HG02938 (cell line): Measurements from ENCODE around the gene HSBP1.

Source experiments
- ATAC-seq: cut with Tn5 transposase; IDR thresholded peaks from one replicate; pipeline ENCODE4 v1.9.1; 2021; ENCODE audit warnings: mild to moderate bottlenecking, moderate library complexity; ENCODE audit not compliant: unreplicated experiment

Gene HSBP1

DNA sequence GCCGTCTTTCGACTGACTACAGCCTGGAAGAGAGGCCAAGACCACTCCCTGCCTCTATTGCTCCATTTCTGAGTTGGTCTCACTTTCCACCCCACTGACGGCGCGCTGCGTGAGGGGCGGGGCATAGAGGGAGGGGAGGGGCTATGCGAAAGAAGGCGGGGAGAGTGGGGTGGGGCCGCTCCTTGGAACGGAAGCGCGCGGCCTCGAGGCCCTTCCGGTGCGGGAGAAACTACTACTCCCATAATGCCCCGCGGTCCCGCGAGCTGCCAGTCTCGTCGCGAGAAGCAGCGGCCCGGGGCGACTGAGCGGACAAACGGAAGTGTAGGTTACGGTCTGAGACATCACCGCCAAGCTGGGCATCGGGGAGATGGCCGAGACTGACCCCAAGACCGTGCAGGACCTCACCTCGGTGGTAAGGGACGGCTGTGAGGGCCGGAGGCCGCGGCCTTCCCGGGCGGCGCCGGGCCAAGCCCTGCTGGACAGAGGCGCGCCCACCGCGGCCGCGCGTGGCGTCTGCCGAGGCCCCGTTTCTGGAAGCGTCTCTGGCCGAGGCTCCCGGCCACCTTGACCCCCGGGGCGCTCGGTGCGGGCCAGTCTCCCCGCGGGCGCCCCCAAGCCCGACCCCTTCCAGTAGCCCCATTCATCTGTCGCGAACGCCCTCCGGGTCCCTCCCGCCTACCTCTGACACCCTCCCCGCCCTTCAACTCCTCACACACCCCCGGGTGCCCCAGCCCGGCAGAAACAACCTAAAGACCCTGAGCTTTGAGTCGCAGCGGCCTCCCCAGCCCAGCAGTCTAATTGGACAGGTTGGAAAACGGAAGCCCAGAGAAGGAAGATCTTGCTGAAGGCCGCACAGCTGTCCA lies at the start of gene HSBP1:
HSBP1 (plus strand) TSS at position 269 of the 863 bp plus-strand sequence; CDS start at position 368, 99 bp downstream.
- ATAC-seq = peak; percentile 94

DNA sequence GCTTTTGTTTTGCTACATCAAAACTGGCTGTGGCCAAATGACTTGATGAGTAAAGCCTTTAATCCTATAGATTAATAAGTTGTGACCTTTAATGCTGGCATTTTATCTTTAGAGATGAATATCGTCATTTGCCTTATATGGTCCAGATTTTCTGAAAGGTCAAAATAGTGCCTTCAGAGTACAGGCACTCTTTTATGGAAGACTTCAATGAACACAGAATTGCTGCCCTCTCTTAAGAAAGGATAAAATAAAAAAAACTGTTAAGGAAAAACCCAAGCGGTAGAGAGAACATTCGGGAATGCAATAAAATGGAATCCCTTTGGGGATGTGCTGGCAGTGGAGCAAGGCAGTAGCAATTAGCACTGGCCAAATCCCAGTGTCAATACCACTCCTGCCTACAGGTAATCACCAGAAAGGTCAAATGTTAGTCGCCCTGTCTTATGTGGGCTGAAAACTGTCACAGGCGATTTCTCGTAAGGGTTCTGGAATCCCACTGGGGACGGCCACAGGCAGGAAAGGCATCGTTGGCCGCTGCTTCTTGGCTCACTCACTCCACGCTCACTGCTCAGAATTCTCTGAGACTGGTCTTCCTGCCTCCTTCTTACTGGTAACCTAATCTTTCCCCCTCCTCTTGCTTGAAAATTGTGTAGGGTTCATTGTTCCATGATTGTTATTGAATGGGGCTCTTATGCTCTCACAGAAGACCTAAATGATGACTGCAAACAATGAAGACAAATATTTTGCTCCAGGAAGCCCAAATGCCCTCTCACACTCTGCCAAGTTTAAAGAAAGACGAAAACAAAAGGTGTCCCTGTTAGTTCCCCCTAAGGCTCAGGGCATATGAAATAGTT lies 45.4 kb upstream of the HSBP1 start:
- ATAC-seq = no peak

DNA sequence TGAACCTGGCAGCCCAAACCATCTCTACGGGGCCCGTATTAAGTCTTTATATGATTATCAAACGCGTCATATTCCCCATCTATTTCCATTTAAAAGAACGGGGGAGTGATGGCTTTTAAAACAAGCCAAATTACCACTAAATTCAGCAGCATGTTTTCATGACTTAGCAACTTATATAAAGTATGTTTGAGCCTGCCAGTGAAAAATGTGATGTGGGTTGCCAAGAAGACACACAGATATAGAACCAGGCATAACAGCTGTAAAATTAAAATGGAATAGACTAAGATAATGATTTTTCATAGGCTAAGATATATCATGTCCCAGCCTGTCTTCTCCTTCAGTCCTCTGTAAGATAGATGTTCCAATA lies 44.8 kb upstream of the HSBP1 start:
- ATAC-seq = no peak

DNA sequence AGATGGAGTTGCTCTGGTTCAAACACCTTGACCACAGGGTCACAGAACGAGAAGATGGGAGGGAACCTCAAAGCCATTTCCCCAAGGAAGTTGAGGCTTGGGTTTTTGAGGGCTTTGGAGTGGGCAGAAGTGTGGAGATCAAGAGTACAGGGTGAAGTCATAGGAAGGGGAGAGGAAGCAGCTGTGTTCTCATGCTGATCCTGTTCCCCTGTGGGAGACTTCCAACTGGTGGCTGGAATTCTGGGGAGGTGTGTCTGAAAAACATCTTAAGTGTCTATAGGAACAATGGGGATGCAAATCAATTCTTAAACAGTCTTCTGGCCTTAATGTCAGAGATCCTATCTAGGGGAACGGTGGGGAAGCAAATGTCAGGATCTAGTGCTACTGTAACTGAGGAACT lies 38.8 kb upstream of the HSBP1 start:
- no peak for ATAC-seq

DNA sequence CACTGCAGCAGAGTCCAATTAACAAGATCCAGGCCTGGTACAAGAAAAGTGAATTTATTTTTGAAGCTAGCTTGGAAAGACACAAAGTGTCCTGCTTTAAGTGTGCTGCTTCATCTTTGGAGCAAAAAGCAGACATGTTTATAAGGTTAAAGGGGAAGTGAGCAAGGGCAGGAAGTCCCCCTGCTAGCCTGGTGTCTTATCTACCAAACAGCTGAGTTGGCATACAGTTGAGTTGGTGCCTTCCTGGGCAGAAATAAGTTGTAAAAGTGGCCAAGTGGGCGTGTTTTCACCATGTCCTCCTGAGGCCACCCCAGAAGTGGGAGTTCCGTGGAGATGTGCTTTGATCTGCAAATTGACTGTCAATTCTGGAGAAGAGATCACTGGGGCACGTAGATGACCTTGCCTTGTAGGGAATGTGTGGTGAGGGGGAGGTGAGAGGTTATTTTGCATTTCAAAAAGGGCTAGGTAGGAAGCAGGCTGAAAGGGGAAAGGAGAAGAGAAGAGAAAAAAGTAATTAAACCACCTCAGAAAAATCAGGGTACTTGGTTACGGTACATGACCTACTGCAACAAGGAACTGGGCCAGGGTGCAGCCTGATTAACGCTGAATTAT lies 38.3 kb upstream of the HSBP1 start:
- no peak for ATAC-seq

DNA sequence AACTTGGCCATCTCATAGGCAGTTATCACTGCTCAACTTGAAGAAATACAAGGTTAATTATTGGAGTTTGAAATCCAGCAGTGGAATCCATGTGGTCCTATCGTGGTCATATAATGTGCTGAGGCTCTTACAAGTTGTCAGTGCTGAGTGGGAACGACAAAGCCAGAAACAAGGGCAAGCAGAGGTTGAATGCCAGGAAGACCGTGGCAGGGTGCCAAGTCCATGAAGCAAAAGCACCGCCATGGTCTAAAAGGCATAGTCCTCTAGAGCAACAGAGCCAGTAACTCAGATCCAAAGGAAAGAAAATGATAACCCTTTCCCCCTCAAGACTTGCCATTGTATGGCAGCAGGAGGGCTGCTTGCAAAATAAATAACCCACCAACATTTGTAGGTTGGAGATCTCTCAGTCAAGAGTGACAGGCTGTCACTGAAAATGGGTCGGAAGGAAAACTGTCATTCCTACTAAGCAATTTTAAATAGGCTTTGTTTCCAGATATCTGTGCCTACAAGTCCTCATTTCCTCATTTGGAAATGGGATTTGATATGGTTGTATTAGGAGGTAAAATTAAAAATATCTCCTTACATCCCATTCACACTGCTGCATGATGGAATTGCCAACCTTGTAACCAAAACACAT lies 36.4 kb upstream of the HSBP1 start:
- no peak for ATAC-seq

DNA sequence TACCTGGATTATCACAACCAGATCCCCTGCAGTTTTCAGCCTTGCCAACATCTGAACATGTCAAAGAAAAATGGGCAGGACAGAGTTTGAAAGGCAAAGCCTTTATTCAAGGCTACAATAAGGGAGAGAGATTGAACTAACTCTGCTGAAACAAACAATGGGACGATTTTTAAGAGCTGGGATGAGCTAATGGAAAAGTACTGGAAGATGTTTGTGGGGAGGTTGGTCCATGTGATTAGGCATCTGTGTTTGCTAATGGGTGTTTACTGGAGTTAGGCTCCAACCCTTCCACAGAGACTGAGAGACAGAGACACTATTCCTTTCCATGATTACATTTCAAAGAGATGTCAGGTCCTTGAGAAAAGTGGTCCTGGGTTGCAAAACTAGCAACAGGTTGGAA lies 35.0 kb upstream of the HSBP1 start:
- no peak for ATAC-seq

DNA sequence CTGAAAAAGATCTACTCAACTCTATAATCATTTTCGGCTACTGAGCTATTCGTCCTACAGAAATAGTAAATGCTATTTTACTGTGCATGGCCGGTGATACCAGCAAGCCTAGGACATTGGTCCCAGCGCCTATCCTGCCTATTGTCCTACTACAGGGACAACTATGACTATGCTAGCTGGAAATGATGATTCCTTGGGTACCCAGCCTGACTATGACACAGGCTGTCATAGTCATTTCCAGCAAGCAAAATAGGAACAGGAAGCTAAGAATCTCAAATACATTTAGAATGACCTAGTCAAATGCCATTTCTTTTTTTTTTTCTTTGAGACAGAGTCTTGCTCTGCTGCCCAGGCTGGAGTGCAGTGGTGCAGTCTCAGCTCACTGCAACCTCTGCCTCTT lies 33.7 kb upstream of the HSBP1 start:
- no peak for ATAC-seq

DNA sequence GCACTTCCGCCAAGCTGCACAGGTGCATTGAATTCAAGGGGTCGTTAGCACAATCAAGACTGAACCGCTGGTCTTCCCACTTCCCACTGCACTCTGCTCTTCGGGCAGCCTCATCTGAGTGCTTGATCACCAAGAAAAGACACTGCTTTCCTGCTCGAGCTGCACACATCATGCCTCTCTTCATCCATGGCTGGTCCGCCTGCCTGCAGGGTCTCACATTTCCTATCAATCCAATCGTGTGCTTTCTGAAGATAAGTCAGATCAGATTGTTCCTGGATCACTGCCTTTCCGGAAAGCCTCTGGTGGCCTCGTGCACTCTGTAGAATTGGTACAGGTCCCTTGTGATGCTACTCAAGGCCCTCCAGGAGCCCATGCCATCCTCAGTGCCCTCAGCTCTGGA lies 30.8 kb upstream of the HSBP1 start:
- no peak for ATAC-seq

DNA sequence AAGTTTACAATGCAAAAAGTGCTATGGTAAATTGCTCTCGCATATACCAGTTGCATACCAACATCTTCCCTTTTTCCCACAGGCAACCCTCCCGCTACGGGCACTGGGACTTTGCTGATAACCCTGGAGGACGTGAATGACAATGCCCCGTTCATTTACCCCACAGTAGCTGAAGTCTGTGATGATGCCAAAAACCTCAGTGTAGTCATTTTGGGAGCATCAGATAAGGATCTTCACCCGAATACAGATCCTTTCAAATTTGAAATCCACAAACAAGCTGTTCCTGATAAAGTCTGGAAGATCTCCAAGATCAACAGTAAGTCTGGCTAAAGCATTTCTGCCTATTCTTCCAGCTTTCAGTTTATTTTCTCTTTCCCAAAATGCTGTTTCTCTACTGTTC lies 27.9 kb upstream of the HSBP1 start:
- ATAC-seq = no peak

DNA sequence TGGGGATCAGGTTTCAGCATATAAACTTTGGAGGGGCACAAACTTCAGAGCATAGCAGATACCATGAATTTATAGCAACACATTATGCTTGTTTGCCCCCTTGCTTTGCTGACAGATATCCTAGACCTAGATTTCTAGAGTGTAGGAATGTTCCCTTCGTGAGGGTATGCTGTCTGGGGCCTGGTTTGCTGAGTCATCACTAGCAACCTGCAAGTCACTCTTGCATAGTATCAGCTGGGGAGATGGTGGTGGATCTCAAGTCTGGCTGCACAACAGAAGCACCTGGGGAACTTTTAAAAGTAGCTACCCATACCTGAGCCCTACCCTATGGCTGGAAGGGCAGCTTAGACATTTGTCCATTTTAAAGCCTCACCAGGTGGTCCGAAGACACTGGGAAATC lies 22.3 kb upstream of the HSBP1 start:
- ATAC-seq = no peak

DNA sequence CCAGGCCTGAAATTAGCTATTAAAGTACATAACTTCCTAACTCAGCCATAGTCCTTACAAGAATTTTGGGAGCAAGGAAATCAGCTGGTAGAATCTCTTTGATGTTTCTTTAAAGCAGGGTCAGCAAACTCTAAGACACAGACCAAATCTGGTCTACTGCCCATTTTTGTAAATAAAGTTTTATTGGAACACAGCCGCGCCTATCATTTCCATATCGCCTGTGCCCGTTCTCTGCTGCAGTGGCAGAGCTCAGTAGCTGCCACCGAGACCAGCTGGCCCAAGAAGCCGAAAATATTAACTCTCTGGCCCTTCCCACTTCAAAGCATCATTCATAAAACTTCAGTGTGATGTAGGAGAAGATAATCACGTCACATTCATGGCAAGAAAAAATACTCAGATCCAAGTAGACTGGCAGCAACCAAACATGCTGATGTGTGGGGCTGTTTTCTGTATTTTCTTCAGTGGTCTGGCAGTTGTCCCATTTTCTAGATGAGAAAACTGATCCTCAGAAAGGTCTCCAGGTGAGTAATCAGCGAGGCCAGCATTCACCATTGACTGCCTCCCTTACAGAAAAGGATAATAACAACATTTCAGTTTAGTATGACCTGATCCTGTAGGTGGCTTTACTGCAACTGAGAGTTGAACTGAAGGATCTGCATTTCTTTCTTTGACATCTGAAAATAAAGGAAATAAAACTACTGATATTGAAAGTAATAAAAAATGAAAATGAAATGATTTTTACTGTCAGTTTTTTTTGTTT lies 18.0 kb upstream of the HSBP1 start:
- ATAC-seq = no peak

DNA sequence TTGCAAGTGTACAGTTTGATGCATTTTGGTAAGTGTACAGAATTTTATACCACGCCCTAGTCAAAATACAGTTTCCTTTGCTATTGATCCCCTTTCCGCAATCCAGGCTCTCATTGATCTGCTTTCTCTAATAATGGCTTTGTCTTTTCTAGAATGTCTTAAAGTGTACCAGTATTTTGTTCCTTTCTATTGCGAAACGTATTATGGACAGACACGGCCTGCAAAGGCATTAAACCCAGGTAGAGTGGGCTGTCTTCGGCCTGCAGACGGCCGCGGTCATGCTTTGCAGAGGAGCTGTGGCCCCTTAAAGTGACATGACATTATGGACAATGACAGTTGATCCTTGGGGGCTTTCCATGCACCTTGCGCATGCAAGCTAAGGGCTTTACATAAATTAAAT lies 15.9 kb upstream of the HSBP1 start:
- ATAC-seq = no peak

DNA sequence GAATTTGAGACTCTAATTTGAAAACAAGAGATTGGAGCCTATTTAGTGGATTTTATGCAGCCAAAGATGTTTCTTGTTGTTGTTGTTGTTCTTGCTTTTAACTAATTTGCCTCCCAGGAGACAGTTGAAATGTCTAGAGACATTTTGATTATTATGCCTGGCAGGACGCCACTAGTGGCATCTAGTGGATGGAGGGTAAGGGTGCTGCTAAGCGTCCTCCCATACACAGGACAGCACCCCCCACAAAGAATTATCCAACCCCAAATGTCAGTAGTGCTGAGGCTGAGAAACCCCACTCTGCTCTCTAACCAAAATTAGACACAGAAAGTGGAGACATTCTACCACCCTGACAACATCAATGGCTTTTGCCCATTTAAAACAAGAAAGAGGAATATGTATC lies 15.4 kb upstream of the HSBP1 start:
- ATAC-seq = no peak

DNA sequence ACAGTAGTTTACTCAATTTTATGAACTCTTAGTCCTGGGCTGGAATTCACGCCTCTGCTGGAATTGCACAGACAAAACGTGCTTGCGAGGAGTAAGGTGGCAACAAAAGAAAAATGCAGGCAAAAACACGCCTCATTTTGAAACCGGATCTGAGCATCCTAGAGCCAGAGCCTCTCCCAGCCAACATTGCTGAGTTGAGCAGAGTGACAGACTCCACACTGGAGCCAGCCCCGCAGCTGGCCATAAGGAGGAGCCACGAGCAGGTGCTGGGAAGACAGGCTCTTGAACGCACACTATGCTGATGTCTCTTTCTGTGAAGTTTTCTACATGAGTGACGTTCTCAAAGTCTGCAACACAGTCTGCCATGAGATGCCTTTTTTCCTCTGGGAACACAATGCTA lies 14.6 kb upstream of the HSBP1 start:
- no peak for ATAC-seq

DNA sequence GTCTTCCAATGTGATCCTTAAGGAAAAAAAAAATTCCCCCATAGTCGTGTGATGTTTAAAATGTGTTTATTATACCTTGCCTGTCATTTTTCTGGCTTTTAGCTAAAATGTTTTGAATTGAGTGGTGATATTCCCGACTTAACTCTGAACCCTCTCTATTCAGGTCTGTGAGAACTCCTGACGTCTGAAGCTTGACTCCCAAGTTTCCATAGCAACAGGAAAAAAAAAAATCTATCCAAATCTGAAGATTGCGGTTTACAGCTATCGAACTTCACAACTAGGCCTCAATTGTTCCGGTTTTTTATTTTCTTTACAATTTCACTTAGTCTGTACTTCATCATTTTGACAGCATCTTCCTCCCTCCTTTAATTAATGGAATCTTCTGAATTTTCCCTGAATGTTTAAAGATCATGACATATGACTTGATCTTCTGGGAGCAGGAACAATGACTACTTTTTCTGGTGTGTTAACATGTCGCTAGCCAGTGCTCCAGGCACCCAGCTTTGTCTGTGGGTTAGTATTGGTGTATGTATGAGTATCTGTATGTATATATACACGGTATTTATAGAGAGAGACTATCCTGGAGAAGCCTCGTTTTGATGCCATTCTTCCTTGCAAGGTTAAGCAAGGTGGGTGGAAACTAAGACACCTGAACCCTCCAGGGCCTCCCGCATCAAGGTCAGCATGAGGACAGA lies 12.8 kb upstream of the HSBP1 start:
- ATAC-seq = no peak

DNA sequence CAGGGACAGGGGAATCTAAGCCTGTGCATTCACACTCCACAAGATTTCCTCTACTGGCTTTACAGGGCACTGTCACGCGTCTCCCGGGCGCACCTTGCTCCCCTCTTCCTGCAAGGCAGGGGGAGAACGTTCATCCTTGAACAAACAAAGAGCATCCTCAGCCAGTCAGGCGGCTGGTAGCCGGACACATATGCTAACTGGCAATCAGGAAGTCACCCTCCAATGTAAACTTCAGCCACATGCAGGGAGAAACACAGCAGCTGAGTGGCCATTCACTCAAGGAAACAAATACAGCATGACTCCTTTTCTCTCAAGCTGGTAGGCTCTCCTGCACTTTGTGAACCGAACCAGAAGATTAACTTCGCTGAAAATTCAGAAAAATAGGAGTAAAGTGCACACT lies 10.8 kb upstream of the HSBP1 start:
- no peak for ATAC-seq

DNA sequence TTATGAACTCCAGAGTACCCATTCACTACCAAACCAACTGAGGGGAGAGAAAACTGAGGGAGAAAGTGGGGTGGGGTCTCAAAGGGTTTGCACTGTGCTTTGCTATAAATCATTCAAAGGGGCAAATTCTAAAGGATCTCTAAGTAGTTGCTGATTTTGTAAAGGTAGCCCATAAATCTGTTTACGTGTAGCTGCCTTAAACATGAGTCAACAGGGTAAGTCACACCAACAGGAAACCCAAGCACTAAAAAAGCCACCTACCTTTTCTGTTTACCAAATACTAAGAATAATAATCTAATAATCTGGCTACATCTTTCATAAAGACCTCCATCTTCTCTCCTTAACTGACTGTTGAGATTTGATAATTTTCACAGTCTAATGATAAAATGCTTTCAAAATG lies 8.4 kb upstream of the HSBP1 start:
- no peak for ATAC-seq

DNA sequence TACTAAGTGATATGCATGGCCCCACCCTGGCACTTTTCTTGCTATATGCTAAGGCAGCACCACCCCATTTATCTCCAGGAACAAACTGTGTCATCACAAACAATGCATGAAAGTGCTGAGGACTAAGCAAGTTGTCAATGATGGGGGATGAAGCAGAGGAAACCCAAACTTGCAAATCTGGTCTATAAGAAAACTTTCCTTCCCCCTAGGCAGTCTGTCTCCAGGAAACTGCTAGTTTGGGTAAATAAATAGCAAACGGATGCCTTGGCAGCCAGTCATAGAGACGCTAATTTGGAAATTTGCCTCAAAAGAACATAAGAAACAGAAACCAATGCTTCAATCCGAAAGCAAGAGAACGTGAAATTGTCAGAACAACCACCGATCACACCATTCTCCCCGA lies 5.6 kb upstream of the HSBP1 start:
- ATAC-seq = peak; percentile 76
